GM12878 (cell line): ENCODE results near the gene MARS1. TPM values are rescaled to one million over a fixed set of nuclear protein-coding genes. Genes with fewer than 3 reads are reported as not detected.

Experiments used
- ATAC-seq: fragments of 200-7000 bp; cut with Tn5 transposase; 3 replicates; pipeline ENCODE4 v1.9.1; 2020; ENCODE audit warnings: mild to moderate bottlenecking, moderate library complexity
- BruUV-seq: library from RNA; stranded (reverse); fragments of 400-500 nt; replicated peaks from 2 replicates; lab custom pipeline; 2021; lab: Mats Ljungman, UMichigan
- CTCF ChIA-PET: fragments of 300-600 bp; sonication (Branson Sonifier 250); formaldehyde crosslinking; extraction: SDS; loops from one replicate; lab custom pipeline; 2021; ENCODE audit warnings: inconsistent platforms; lab: Yijun Ruan, JAX
- POLR2A ChIA-PET: fragments of 350-600 bp; formaldehyde crosslinking; extraction: SDS; loops from one replicate; lab custom pipeline; 2021; ENCODE audit warnings: inconsistent platforms; lab: Charles Lee
- RAD21 ChIA-PET: fragments of 300-600 bp; sonication (Branson Sonifier 250); formaldehyde crosslinking; loops from one replicate; lab custom pipeline; 2023; ENCODE audit warnings: antibody characterized with exemption; ENCODE audit not compliant: unreplicated experiment; lab: Charles Lee
- SMC1A ChIA-PET: fragments of 300-600 bp; sonication (Branson Sonifier 250); formaldehyde crosslinking; loops from one replicate; lab custom pipeline; 2023; ENCODE audit not compliant: unreplicated experiment, uncharacterized antibody; lab: Charles Lee
- DNase-seq: peaks from one replicate; pipeline ENCODE4 v3.0.0-alpha.2; 2011; ENCODE audit warnings: low read depth, low spot score
- FAIRE-seq: peaks from 3 replicates; lab custom pipeline; 2011; peaks lifted over from hg19 to GRCh38; lab: Jason Lieb, UNC
- H2AFZ ChIP-seq: 2 replicates; pipeline ENCODE4 v1.6.0; 2011; ENCODE audit warnings: low read depth, low read length, control low read depth; ENCODE audit not compliant: control insufficient read depth
- H3K27ac ChIP-seq: 2 replicates; pipeline ENCODE4 v1.5.1; 2011; ENCODE audit warnings: control low read depth; ENCODE audit not compliant: control insufficient read depth, insufficient read depth
- H3K27me3 ChIP-seq, 2 experiments: replicated peaks in 1 of 2; 2 replicates each; pipeline versions ENCODE4 v1.6.0 to v1.6.1; 2011; ENCODE audit warnings: low read length in 1 of 2; ENCODE audit not compliant: control insufficient read depth in 2 of 2, insufficient read depth in 2 of 2
- H3K36me3 ChIP-seq, 2 experiments: 2 replicates each; pipeline ENCODE4 v1.5.1; 2011; ENCODE audit warnings: low read length in 1 of 2; ENCODE audit not compliant: control insufficient read depth in 2 of 2, insufficient read depth in 2 of 2
- H3K4me1 ChIP-seq: 2 replicates; pipeline ENCODE4 v1.6.1; 2011; ENCODE audit warnings: mild to moderate bottlenecking, low read length, moderate library complexity, mixed read lengths; ENCODE audit not compliant: control insufficient read depth, insufficient read depth
- H3K4me2 ChIP-seq: 2 replicates; pipeline ENCODE4 v1.6.0; 2011; ENCODE audit warnings: control low read depth; ENCODE audit not compliant: control insufficient read depth, insufficient read depth
- H3K4me3 ChIP-seq: fragments of 200-600 bp; sonication (generic); 2 replicates; pipeline ENCODE4 v1.5.1; 2016
- H3K79me2 ChIP-seq: 2 replicates; pipeline ENCODE4 v1.6.0; 2011; ENCODE audit warnings: low read length; ENCODE audit not compliant: control insufficient read depth, insufficient read depth
- H3K9ac ChIP-seq: 2 replicates; pipeline ENCODE4 v1.8.0; 2011; ENCODE audit warnings: low read length, control low read depth, mixed read lengths; ENCODE audit not compliant: control insufficient read depth, insufficient read depth
- H3K9me3 ChIP-seq: replicated peaks from 3 replicates; pipeline ENCODE4 v1.5.1; 2011; ENCODE audit warnings: mild to moderate bottlenecking, low read length; ENCODE audit not compliant: control insufficient read depth, insufficient read depth
- H4K20me1 ChIP-seq: 2 replicates; pipeline ENCODE4 v1.6.0; 2011; ENCODE audit not compliant: control insufficient read depth, insufficient read depth
- CBX3 ChIP-seq: fragments of 200-600 bp; sonication (generic); IDR thresholded peaks from 2 replicates; pipeline ENCODE4 v1.6.1; 2016; ENCODE audit warnings: low read depth, borderline replicate concordance
- CHD2 ChIP-seq: IDR thresholded peaks from 2 replicates; pipeline ENCODE4 v1.6.1; 2011; ENCODE audit warnings: low read depth, low read length, improper control_type of control experiment, borderline replicate concordance
- HDAC6 ChIP-seq: fragments of 200-600 bp; sonication (generic); IDR thresholded peaks from one replicate; pipeline ENCODE4 v1.8.0; 2017; ENCODE audit warnings: antibody characterized with exemption; ENCODE audit not compliant: unreplicated experiment
- MTA3 ChIP-seq: IDR thresholded peaks from 2 replicates; pipeline ENCODE4 v1.6.1; 2012; ENCODE audit warnings: low read length, inconsistent platforms, borderline replicate concordance
- PAX5 ChIP-seq: IDR thresholded peaks from 2 replicates; pipeline ENCODE4 v1.6.1; 2011; ENCODE audit warnings: low read depth, low read length, borderline replicate concordance
- POLR2A ChIP-seq: IDR thresholded peaks from 2 replicates; pipeline ENCODE4 v1.6.1; 2011; ENCODE audit warnings: low read depth, mild to moderate bottlenecking, low read length
- POLR2AphosphoS2 ChIP-seq: IDR thresholded peaks from 2 replicates; pipeline ENCODE4 v1.6.1; 2011; ENCODE audit warnings: low read depth, mild to moderate bottlenecking, low read length, improper control_type of control experiment, moderate library complexity
- POU2F2 ChIP-seq: IDR thresholded peaks from 3 replicates; pipeline ENCODE4 v1.6.1; 2011; ENCODE audit warnings: low read depth, mild to moderate bottlenecking, low read length, borderline replicate concordance
- RELB ChIP-seq: fragments of 450-650 bp; IDR thresholded peaks from 2 replicates; pipeline ENCODE4 v1.6.1; 2017; ENCODE audit warnings: low read depth, mild to moderate bottlenecking, moderate library complexity
- WGBS: methylation state at CpG from one replicate; pipeline ENCODE4 v1.1.6; 2016; ENCODE audit warnings: low lambda C conversion rate; ENCODE audit not compliant: insufficient replicate concordance, insufficient coverage; ENCODE audit errors: missing lambda C conversion rate; 5-methylcytosine and 5-hydroxymethylcytosine counted together
- in situ Hi-C: fragments of 300-500 bp; cut with MboI; formaldehyde crosslinking; loops from 9 replicates; pipeline ENCODE4 v1.14.3; 2018; ENCODE audit warnings: mixed read lengths
- intact Hi-C: fragments of 100-400 bp; cut with micrococcal nuclease; formaldehyde crosslinking; loops from one replicate; pipeline ENCODE4 v1.14.2; 2022; ENCODE audit not compliant: unreplicated experiment
- polyA plus RNA-seq, 11 experiments: library from polyadenylated mRNA; depleted of rRNA in 4 of 11; unstranded in 6 of 11; stranded (reverse) in 5 of 11; fragments of >200 nt; fragmentation: Nextera tagmentation in 4 of 11; fragmentation: Illumina TruSeq in 1 of 11; extraction: Ambion mirVana in 4 of 11; extraction: Trizol in 1 of 11; gene quantifications; 1 replicate in 1 of 11; 2 replicates in 10 of 11; pipeline versions ENCODE4 v1.2.1 to v1.2.3, GENCODE V29; 2011 to 2016; ENCODE audit warnings: inconsistent platforms in 2 of 11, missing spikeins in 2 of 11, low read depth in 1 of 11
- total RNA-seq, 4 experiments: library from RNA; depleted of rRNA in 3 of 4; stranded (reverse); fragments of >200 nt in 3 of 4; fragmentation: Illumina TruSeq in 1 of 4; extraction: Trizol in 1 of 4; gene quantifications; 2 replicates each; pipeline versions ENCODE4 v1.2.1 to v1.2.3, GENCODE V29; 2013 to 2021

Gene MARS1
- total and polyA plus RNA-seq, 10 of the 15 experiments (the other 5 are each of a cell fraction or from before 2014, with no cell fraction given): 72.3 to 270 (median 153) TPM

DNA sequence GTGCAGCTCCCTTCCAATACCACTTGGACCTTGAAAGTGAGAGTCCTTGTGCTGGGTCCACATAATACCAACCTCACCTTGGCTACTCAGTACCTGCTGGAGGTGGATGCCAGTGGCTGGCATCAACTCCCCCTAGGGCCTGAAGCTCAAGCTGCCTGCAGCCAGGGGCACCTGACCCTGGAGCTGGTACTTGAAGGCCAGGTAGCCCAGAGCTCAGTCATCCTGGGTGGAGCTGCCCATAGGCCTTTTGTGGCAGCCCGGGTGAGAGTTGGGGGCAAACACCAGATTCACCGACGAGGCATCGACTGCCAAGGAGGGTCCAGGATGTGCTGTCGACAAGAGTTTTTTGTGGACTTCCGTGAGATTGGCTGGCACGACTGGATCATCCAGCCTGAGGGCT lies 38.5 kb upstream of the MARS1 start:
- ChIA-PET SMC1A (interaction anchor here (0.6 to 7.6 kb wide), 4 partner anchors 9 to 189 kb away, joined by 3 to 226 read pairs (median 6); partner anchors contain the start of gene GLI1), RAD21 (interaction anchor here (1.0 kb wide), 1 partner anchor 19 kb away, joined by 3 read pairs; no protein-coding TSS in a partner anchor), POLR2A (interaction anchor here (1.3 kb wide), 1 partner anchor 142 kb away, joined by 3 read pairs; no protein-coding TSS in a partner anchor), CTCF (interaction anchor here (1.3 to 1.4 kb wide), 2 partner anchors 10 to 189 kb away, joined by 4 to 5 read pairs; partner anchors contain the start of gene GLI1)
- Histone ChIP-seq H4K20me1 (no peaks in the 10 kb centered on the region), H3K4me1 (no peaks in the 10 kb centered on the region), H3K27ac (no peak overlapping the region), H2AFZ (no peak overlapping the region), H3K9me3 (no peaks in the 10 kb centered on the region), H3K4me3 (no peak overlapping the region), H3K27me3 (no peaks in the 10 kb centered on the region), H3K36me3 (no peaks in the 10 kb centered on the region), H3K4me2 (no peak overlapping the region), H3K9ac (no peak overlapping the region), H3K79me2 (no peaks in the 10 kb centered on the region)
- DNase-seq: no peak
- no TSS peak for BruUV-seq
- TF ChIP-seq MTA3: no peak
- no peak for TF ChIP-seq RELB
- no peak for TF ChIP-seq CHD2
- no peak for TF ChIP-seq PAX5
- TF ChIP-seq POLR2AphosphoS2: no peak
- TF ChIP-seq HDAC6: no peak
- TF ChIP-seq POU2F2: no peak
- no peak for TF ChIP-seq POLR2A
- TF ChIP-seq CBX3: no peak
- in situ Hi-C loops: no loop called here
- 78% methylated on average over 7 of the region's 7 CpGs for WGBS
- intact Hi-C loops: no loop called here
- no peak for FAIRE-seq
- ATAC-seq: no peak
